GM21360 (cell line): ENCODE measurements around the gene SMCO4.
A peak's percentile ranks its signal among the peaks of the same experiment; 100 is the strongest.

Source experiments
- ATAC-seq: cut with Tn5 transposase; IDR thresholded peaks from one replicate; pipeline ENCODE4 v1.9.1; 2021; ENCODE audit warnings: mild to moderate bottlenecking, moderate library complexity; ENCODE audit not compliant: unreplicated experiment

SMCO4 gene

DNA sequence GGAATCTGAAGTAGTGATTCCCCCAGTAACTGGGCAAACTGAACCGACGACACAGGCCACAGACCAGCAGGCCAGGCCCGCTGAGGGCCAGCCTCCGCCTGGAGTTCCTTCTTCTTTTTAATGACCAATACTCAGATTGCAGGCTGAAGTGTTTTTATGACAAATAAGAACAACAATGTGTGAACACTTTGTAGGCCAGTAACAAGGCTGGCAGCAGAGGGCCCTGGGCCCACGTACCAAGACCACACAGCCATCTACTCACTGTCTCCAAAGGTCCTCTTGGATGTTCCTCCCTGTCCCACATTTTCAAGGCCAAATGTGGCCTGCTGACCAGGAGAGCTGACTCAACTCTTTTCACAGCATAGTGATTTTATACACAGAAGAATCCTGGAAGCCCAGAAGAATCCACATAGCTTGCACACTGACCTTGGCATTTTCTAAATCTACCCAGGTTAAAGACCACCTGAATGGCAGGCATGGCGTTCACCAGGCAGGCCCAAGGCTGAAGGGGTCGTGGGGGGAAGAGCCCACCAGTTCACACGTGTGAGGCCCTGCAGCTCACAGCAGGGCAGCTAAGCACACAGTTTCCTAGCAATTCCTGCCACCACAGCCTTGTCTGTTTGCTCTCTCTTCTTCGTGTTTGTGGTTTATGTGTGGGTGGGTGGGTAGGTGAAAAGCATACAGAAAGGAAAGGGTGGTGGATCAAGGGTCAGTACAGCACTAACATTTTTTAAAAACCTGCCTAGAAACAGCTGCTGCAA, 13.3 kb downstream of the SMCO4 start:
- ATAC-seq, result peak; percentile 25

DNA sequence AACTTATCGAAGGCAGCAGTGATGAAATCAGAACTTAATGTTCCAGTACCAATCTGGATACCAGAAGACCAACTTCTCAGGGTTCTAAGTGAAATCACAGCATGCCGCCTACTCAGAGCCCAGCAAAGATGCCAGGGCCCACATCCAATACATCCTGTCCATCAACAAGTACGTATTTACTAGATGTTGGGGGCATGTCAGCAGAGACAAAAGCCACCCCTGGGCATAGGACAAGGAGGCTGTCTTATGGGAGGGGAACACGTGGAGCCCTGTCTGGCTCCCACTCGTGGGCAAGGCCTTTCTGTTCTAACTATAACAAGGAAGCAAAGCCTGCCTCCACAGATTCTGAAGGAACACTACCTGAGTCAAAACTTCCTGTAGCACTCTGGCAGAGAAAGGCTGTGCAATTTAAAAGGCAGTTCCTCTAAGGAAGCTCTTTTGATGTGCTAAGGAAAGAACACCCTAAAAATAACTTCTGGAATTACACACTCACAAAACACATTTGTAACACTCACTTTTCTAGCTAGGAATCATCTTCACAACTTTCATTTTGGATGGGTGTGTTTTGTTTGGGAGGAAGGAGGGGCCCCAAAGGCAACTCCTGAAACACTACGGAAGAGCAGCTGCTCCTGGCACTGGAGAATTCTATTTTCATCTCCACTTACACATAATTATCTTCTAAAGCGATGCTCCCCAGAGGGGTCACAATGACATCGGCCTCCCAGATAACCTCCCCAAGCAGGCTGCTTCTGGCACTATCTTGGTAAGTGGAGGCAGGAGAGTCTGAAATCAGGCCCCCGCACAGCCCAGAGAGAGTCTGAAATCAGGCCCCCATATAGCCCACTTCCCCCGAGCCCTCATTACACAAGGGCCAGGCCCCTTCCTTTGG, 14.2 kb downstream of the SMCO4 start:
- ATAC-seq, result no peak

- ATAC-seq, result no peak
These were observed 14.9 kb downstream of the SMCO4 start for GRCh38 chr11:93528252-93528651.

DNA sequence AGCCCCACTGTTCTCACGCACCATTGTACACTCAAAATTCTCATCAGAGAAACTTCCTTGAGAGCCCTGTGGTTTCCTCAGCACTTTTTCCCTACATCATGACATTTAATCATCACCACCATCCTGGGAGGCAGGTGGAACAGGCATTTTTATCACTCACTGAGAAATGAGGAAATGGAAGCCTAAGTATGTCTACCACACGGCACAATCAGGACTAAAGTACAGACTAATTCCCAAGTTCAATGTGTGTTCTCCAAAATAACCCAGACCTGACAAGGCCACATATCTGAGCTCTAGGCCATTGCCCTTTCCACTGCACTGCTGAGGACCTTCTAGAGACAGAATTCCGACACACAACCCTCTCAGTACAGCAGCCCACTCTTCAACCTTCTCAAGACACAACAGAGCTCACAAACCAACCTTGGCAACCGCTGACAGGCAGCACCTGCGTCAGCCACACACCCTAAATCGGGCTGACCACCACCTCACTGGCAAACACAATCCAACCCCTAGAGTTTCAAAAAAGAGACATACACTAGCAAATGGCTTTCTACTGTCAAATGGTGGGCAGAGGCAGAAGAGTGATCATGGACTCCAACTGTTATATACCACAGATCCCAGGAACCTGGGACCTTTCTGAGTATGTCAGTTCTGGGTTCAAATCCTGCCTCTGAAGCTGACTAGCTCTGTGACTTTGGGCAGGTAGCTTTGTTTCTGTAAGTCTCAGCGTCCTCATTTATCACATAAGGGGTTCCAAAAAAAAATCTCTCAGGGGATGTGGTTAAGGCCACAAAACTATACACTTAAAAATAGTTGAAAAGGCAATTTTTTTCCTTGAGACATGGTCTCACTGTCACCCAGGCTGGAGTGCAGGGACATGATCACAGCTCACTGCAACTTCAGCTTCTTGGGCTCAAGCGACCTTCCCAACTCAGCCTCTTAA, 16.3 kb downstream of the SMCO4 start:
- ATAC-seq, result peak; percentile 25

GRCh38 chr11:93526346-93526633, 16.9 kb downstream of the SMCO4 start:
- peak; percentile 18 for ATAC-seq

GRCh38 chr11:93525601-93526345, 17.4 kb downstream of the SMCO4 start:
- ATAC-seq, result peak; percentile 34

- no peak for ATAC-seq
These were observed 18.3 kb downstream of the SMCO4 start for GRCh38 chr11:93524858-93525257.

GRCh38 chr11:93524173-93524536, 19.0 kb downstream of the SMCO4 start:
- ATAC-seq, result peak; percentile 16

- no peak for ATAC-seq
These were observed 22.3 kb downstream of the SMCO4 start for GRCh38 chr11:93520726-93521509.

DNA sequence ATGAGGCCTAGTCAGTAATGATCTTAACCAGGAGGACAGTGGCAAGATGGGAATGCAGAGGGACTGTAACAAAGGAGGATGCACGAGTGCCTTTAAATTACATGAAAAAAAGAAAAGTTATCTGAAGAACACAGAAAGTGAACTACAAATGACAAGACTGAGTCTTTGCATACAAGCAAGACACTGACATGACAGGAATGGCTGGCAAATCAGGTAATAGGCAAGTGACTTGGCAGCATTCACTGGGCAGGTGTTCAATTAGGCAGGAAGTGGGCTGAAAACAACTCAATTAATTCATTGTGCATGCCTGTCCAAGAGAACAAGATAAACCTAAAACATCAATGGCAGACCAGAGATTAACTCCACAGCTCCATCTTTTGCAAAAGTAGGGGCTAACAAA, 24.0 kb downstream of the SMCO4 start:
- ATAC-seq, result no peak

DNA sequence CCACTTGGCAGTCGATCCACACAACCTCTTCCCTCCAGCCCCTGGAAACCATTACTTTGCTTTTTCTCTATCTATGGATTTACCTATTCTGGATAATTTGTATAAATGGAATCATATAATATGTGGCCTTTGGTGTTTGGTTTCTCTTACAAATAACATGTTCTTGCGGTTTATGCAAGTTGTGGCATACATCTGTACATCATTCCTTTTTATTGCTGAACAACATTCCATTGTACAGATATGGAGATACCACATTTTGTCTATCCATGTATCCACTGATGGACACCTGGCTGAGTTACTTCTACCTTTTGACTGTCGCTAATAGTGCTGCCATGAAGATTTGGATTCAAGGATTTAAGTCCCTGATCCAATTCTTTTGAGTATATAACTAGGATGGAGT, 25.1 kb downstream of the SMCO4 start:
- ATAC-seq, result no peak

DNA sequence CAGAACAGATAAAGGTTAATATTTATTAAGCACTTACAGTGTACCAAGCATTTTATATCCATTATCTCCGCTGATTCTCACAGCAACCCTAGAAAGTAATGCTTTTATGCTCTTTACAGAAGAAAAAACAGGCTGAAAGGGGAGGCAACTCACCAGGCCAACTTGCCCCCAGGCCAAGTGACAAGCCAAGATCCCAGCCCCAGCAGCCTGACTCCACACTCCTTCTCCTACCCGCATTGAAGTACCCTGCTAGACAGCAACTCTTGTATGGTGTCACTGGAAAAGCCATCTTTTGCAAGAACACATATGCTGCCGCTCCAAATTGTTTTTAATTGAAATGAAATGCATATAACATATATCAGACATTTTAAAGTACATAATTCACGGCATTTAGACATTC, 25.6 kb downstream of the SMCO4 start:
- no peak for ATAC-seq

DNA sequence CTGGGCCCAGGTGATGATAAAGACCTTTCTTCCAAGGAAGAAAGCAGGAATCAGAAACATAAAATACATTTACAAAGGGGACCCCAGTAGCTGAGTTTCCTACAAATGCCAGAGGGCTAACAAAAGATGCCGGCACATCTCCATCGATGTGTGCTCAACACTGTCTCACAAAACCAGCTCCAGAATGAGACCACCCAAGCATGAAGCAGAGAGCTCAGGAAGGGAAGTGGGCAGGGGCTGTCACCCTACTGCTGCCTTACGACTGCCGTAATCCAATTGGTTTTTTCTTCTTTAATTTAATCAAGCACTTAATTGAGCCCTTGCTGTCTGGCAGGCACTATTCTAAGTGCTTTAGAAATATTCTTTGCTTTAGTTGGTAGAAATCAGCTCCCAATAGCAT, 26.1 kb downstream of the SMCO4 start:
- no peak for ATAC-seq

DNA sequence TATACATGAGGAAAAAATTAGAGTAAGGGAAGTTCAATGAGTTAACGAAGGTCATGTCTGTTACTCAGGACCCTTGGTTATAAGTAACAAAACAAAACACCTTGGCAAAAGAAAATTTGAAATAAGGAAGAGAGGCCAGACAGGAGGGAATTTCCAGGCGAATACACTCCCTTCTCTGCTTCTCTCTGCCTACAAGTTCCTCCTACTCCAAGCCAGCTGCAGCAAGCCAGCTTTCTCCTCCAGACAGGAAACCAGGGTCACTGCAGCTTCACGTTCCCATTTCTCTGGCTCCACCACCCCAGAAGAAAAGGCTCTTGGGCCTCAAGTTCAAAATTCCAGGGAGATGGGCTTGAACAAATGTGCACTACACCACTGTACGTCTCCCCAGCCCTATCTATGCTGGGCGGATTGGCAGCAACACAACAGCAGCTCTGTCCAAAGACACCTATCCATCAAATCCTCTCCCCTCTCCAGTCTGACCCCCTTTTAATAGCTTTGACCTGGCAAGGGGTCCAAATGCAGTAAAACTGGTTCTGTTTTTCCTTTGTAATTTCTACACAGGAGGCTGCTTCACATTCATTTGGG, 27.7 kb downstream of the SMCO4 start:
- ATAC-seq, result no peak

GRCh38 chr11:93514712-93515111, 28.5 kb downstream of the SMCO4 start:
- ATAC-seq, result no peak

- no peak for ATAC-seq
These were observed 29.4 kb downstream of the SMCO4 start for GRCh38 chr11:93513772-93514171.

- ATAC-seq, result peak; percentile 69
These were observed 30.1 kb downstream of the SMCO4 start for GRCh38 chr11:93512949-93513667.

GRCh38 chr11:93512073-93512475, 31.1 kb downstream of the SMCO4 start:
- ATAC-seq, result peak; percentile 85
